ENCODE measurements around the gene TNIK.

Gene TNIK

GRCh38 chr3:171357721-171358120 lies 102.5 kb downstream of the TNIK start:
- Histone ChIP-seq H4K20me1 (ENCODE audit: insufficient read depth, low read length, poor library complexity, severe bottlenecking) (no peaks in the 10 kb centered on the region), H3K9ac (ENCODE audit: low read depth, low read length, poor library complexity, severe bottlenecking) (no peak overlapping the region), H3K9me2 (replicated peaks; ENCODE audit: low read depth, low read length) (no peaks in the 10 kb centered on the region), H3K9me3 (ENCODE audit: insufficient read depth, low read depth, low read length) (no peaks in the 10 kb centered on the region), H3K4me2 (ENCODE audit: low read depth, low read length, poor library complexity, severe bottlenecking) (no peak overlapping the region), H2AFZ (ENCODE audit: low read length) (no peak overlapping the region), H3K36me3 (ENCODE audit: insufficient read depth, low read length) (no peaks in the 10 kb centered on the region), H3K27me3 (ENCODE audit: insufficient read depth, low read length, poor library complexity, severe bottlenecking) (no peaks in the 10 kb centered on the region), H3K4me1 (ENCODE audit: insufficient read depth, low read length, poor library complexity, severe bottlenecking) (peaks cover 34% of the 10 kb centered on the region), H3F3A (ENCODE audit: low read depth) (no peaks in the 10 kb centered on the region), H3K4me3 (ENCODE audit: low read length, poor library complexity, severe bottlenecking) (no peak overlapping the region), H3K79me2 (ENCODE audit: insufficient read depth, low read length) (peaks cover 87% of the 10 kb centered on the region)
- TF ChIP-seq EZH2phosphoT487 (IDR thresholded peaks at IDR 0.05; ENCODE audit: borderline replicate concordance) = no peak

- H2AFZ ChIP-seq (ENCODE audit: low read length) = no peak overlapping the region
- peaks cover 4% of the 10 kb centered on the region for H4K20me1 ChIP-seq (ENCODE audit: insufficient read depth, low read length, poor library complexity, severe bottlenecking)
- peaks cover 88% of the 10 kb centered on the region for H3K79me2 ChIP-seq (ENCODE audit: insufficient read depth, low read length)
- H3K9ac ChIP-seq (ENCODE audit: low read depth, low read length, poor library complexity, severe bottlenecking) = no peak overlapping the region
- no peak overlapping the region for H3K4me3 ChIP-seq (ENCODE audit: low read length, poor library complexity, severe bottlenecking)
- H3F3A ChIP-seq (ENCODE audit: low read depth) = no peaks in the 10 kb centered on the region
- no peaks in the 10 kb centered on the region for H3K9me2 ChIP-seq (replicated peaks; ENCODE audit: low read depth, low read length)
- H3K4me2 ChIP-seq (ENCODE audit: low read depth, low read length, poor library complexity, severe bottlenecking) = no peak overlapping the region
- no peak for TF ChIP-seq CTCF (conservative IDR thresholded peaks at IDR 0.05; ENCODE audit: low read length)
- TF ChIP-seq EZH2phosphoT487 (IDR thresholded peaks at IDR 0.05; ENCODE audit: borderline replicate concordance) = no peak
- no peaks in the 10 kb centered on the region for H3K36me3 ChIP-seq (ENCODE audit: insufficient read depth, low read length)
- H3K4me1 ChIP-seq (ENCODE audit: insufficient read depth, low read length, poor library complexity, severe bottlenecking) = peaks cover 29% of the 10 kb centered on the region
- no peaks in the 10 kb centered on the region for H3K27me3 ChIP-seq (ENCODE audit: insufficient read depth, low read length, poor library complexity, severe bottlenecking)
- H3K9me3 ChIP-seq (ENCODE audit: insufficient read depth, low read depth, low read length) = no peaks in the 10 kb centered on the region
Observed at GRCh38 chr3:171356251-171356650, 104.0 kb downstream of the TNIK start.

DNA sequence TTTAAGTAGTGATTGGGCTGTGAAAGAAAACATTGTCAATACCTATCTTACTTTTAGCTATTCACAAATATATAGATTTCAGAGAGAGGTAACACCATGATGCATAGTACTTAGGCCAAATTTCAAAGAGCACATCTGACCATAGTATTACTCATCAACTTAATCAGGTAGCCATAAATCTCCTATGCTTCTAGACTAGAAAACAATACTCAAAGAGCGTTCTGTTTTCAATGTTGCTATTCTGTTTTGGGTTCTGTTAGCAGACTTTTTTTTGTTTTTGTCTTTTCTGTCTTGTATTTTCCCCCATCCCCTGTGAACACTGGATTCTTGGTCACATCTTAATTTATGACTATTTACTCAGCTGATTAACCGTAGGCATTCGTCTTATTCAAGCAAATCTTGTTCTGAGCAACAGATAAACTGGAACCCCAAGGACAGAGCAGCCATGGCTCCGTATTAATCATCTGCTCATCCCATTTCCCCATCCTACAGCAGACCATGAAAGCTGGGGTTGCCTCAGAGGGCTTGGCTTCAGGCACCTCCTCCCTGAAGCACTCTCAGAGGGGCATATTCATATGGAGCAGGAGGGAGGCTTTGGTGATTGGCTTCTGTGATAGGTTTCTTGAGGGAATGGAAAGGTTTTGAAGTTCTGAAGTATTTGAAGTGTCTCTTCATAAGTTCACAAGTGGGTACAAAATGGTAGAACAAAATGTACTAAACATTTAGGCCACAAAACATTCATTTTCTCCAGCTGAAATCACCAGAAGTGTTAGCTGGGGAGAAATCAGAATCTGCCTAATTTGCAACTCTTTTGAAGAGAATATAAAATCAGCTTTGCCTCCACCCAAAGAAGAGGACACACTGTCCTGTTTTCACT lies 105.3 kb downstream of the TNIK start:
- H3K4me3 ChIP-seq (ENCODE audit: low read length, poor library complexity, severe bottlenecking) = no peak overlapping the region
- H3K36me3 ChIP-seq (ENCODE audit: insufficient read depth, low read length) = no peaks in the 10 kb centered on the region
- H3K9ac ChIP-seq (ENCODE audit: low read depth, low read length, poor library complexity, severe bottlenecking) = no peak overlapping the region
- peaks cover 85% of the 10 kb centered on the region for H3K79me2 ChIP-seq (ENCODE audit: insufficient read depth, low read length)
- no peak overlapping the region for H2AFZ ChIP-seq (ENCODE audit: low read length)
- no peaks in the 10 kb centered on the region for H3K9me3 ChIP-seq (ENCODE audit: insufficient read depth, low read depth, low read length)
- no peaks in the 10 kb centered on the region for H3F3A ChIP-seq (ENCODE audit: low read depth)
- H3K27me3 ChIP-seq (ENCODE audit: insufficient read depth, low read length, poor library complexity, severe bottlenecking) = no peaks in the 10 kb centered on the region
- H3K4me2 ChIP-seq (ENCODE audit: low read depth, low read length, poor library complexity, severe bottlenecking) = no peak overlapping the region
- TF ChIP-seq EZH2phosphoT487 (IDR thresholded peaks at IDR 0.05; ENCODE audit: borderline replicate concordance) (no peak), CTCF (conservative IDR thresholded peaks at IDR 0.05; ENCODE audit: low read length) (no peak)
- H3K9me2 ChIP-seq (replicated peaks; ENCODE audit: low read depth, low read length) = no peaks in the 10 kb centered on the region
- peaks cover 4% of the 10 kb centered on the region for H4K20me1 ChIP-seq (ENCODE audit: insufficient read depth, low read length, poor library complexity, severe bottlenecking)
- peaks cover 29% of the 10 kb centered on the region for H3K4me1 ChIP-seq (ENCODE audit: insufficient read depth, low read length, poor library complexity, severe bottlenecking)

All from Loucy (cell line).